H9 (cell line): Measurements from ENCODE around the gene MELK. TPM values are rescaled to one million over a fixed set of nuclear protein-coding genes. Genes with fewer than 3 reads are reported as not detected.

Experiments
- DNase-seq: peaks from one replicate; pipeline ENCODE4 v3.0.0-alpha.2; 2017
- H2AFZ ChIP-seq: one replicate; pipeline ENCODE4 v1.6.1; 2013; ENCODE audit warnings: mild to moderate bottlenecking, low read length, control low read depth, moderate library complexity
- H2AK5ac ChIP-seq: 2 replicates; pipeline ENCODE4 v1.6.1; 2013; ENCODE audit warnings: low read length, control low read depth, mixed read lengths; ENCODE audit not compliant: insufficient read length
- H2BK120ac ChIP-seq: one replicate; pipeline ENCODE4 v1.6.1; 2013; ENCODE audit warnings: low read depth, mild to moderate bottlenecking, low read length, control low read depth, inconsistent platforms; ENCODE audit not compliant: poor library complexity, severe bottlenecking
- H2BK12ac ChIP-seq: 2 replicates; pipeline ENCODE4 v1.6.1; 2013; ENCODE audit warnings: low read length, control low read depth, mixed read lengths, low read depth; ENCODE audit not compliant: insufficient read length
- H2BK15ac ChIP-seq: 2 replicates; pipeline ENCODE4 v1.6.1; 2013; ENCODE audit warnings: low read depth, low read length, control low read depth
- H2BK20ac ChIP-seq: one replicate; pipeline ENCODE4 v1.6.1; 2013; ENCODE audit warnings: low read depth, mild to moderate bottlenecking, low read length, control low read depth, inconsistent platforms; ENCODE audit not compliant: poor library complexity, severe bottlenecking
- H2BK5ac ChIP-seq: 2 replicates; pipeline ENCODE4 v1.6.1; 2013; ENCODE audit warnings: low read length, control low read depth, mixed read lengths; ENCODE audit not compliant: insufficient read length
- H3K14ac ChIP-seq: 2 replicates; pipeline ENCODE4 v1.6.1; 2013; ENCODE audit warnings: low read length, control low read depth; ENCODE audit not compliant: insufficient read depth
- H3K18ac ChIP-seq: 2 replicates; pipeline ENCODE4 v1.6.1; 2013; ENCODE audit warnings: low read depth, mild to moderate bottlenecking, mixed read lengths, low read length, control low read depth; ENCODE audit not compliant: insufficient read length
- H3K23ac ChIP-seq: 2 replicates; pipeline ENCODE4 v1.6.1; 2013; ENCODE audit warnings: low read length, control low read depth, mixed read lengths, low read depth; ENCODE audit not compliant: insufficient read length
- H3K23me2 ChIP-seq: 2 replicates; pipeline ENCODE4 v1.6.1; 2013; ENCODE audit warnings: low read depth, mild to moderate bottlenecking, mixed read lengths, low read length, control low read depth; ENCODE audit not compliant: insufficient read length, poor library complexity, severe bottlenecking
- H3K27ac ChIP-seq: 2 replicates; pipeline ENCODE4 v1.5.1; 2013; ENCODE audit warnings: low read length, control low read depth, mixed read lengths, low read depth; ENCODE audit not compliant: insufficient read length
- H3K27me3 ChIP-seq: 2 replicates; pipeline ENCODE4 v1.6.1; 2013; ENCODE audit warnings: low read length, control low read depth, inconsistent platforms; ENCODE audit not compliant: insufficient read depth
- H3K4ac ChIP-seq: 2 replicates; pipeline ENCODE4 v1.6.1; 2013; ENCODE audit warnings: low read depth, mild to moderate bottlenecking, control low read depth, inconsistent platforms, low read length, moderate library complexity
- H3K4me1 ChIP-seq: 2 replicates; pipeline ENCODE4 v1.6.1; 2013; ENCODE audit warnings: low read length, control low read depth, inconsistent platforms; ENCODE audit not compliant: insufficient read depth
- H3K4me2 ChIP-seq: 2 replicates; pipeline ENCODE4 v1.6.1; 2013; ENCODE audit warnings: low read length, control low read depth, mixed read lengths; ENCODE audit not compliant: insufficient read length, insufficient read depth
- H3K56ac ChIP-seq: 2 replicates; pipeline ENCODE4 v1.6.1; 2013; ENCODE audit warnings: low read depth, mild to moderate bottlenecking, mixed read lengths, low read length, control low read depth; ENCODE audit not compliant: insufficient read length
- H3K79me1 ChIP-seq: 2 replicates; pipeline ENCODE4 v1.6.1; 2013; ENCODE audit warnings: low read depth, mild to moderate bottlenecking, moderate library complexity, low read length, control low read depth, inconsistent platforms; ENCODE audit not compliant: insufficient read depth, poor library complexity, severe bottlenecking
- H3K79me2 ChIP-seq: 2 replicates; pipeline ENCODE4 v1.6.1; 2013; ENCODE audit warnings: low read length, control low read depth, inconsistent platforms; ENCODE audit not compliant: insufficient read depth
- H3K9ac ChIP-seq: 2 replicates; pipeline ENCODE4 v1.6.1; 2013; ENCODE audit warnings: low read length, control low read depth, mixed read lengths; ENCODE audit not compliant: insufficient read length; ENCODE audit errors: extremely low read depth
- H3K9me3 ChIP-seq: one replicate; pipeline ENCODE4 v1.6.1; 2013; ENCODE audit warnings: low read depth, low read length, inconsistent platforms; ENCODE audit not compliant: control insufficient read depth
- H3T11ph ChIP-seq: one replicate; pipeline ENCODE4 v1.6.1; 2013; ENCODE audit warnings: mild to moderate bottlenecking, low read length, control low read depth, inconsistent platforms
- H4K20me1 ChIP-seq: one replicate; pipeline ENCODE4 v1.6.1; 2013; ENCODE audit not compliant: control insufficient read depth, insufficient read length, insufficient read depth
- H4K5ac ChIP-seq: 2 replicates; pipeline ENCODE4 v1.6.1; 2013; ENCODE audit warnings: low read depth, mild to moderate bottlenecking, mixed read lengths, low read length, control low read depth; ENCODE audit not compliant: insufficient read length
- H4K8ac ChIP-seq: replicated peaks from 2 replicates; pipeline ENCODE4 v1.6.1; 2013; ENCODE audit warnings: low read length, control low read depth, mixed read lengths, low read depth; ENCODE audit not compliant: insufficient read length
- H4K91ac ChIP-seq: 2 replicates; pipeline ENCODE4 v1.6.1; 2013; ENCODE audit warnings: low read depth, mild to moderate bottlenecking, moderate library complexity, mixed read lengths, low read length, control low read depth; ENCODE audit not compliant: insufficient read length
- H3K27ac Mint-ChIP-seq, 3 experiments: 2 replicates in 2 of 3; 3 replicates in 1 of 3; pipeline ENCODE4 v1.8.0; 2020 to 2021; ENCODE audit warnings: mixed read lengths in 3 of 3, mild to moderate bottlenecking in 1 of 3, moderate library complexity in 1 of 3
- H3K27me3 Mint-ChIP-seq: 2 replicates; pipeline ENCODE4 v1.8.0; 2021; ENCODE audit warnings: low read depth, mild to moderate bottlenecking, moderate library complexity, mixed read lengths
- H3K36me3 Mint-ChIP-seq, 3 experiments: 2 replicates in 2 of 3; 3 replicates in 1 of 3; pipeline ENCODE4 v1.8.0; 2020 to 2021; ENCODE audit warnings: low read depth in 3 of 3, mixed read lengths in 3 of 3; ENCODE audit not compliant: insufficient read depth in 1 of 3
- H3K4me1 Mint-ChIP-seq, 2 experiments: 2 replicates each; pipeline ENCODE4 v1.8.0; 2020; ENCODE audit warnings: mixed read lengths in 2 of 2
- H3K4me3 Mint-ChIP-seq, 2 experiments: 2 replicates in 1 of 2; 3 replicates in 1 of 2; pipeline ENCODE4 v1.8.0; 2020 to 2021; ENCODE audit warnings: mild to moderate bottlenecking in 2 of 2, mixed read lengths in 2 of 2, moderate library complexity in 1 of 2
- H3K9me3 Mint-ChIP-seq, 2 experiments: 2 replicates in 1 of 2; 3 replicates in 1 of 2; pipeline ENCODE4 v1.8.0; 2020; ENCODE audit warnings: mild to moderate bottlenecking in 2 of 2, mixed read lengths in 2 of 2, moderate library complexity in 1 of 2
- WGBS: extraction: QIAGEN DNeasy Blood & Tissue Kit; methylation state at CpG from one replicate; pipeline ENCODE4 v1.1.7; 2013; ENCODE audit warnings: missing lambda C conversion rate, low lambda C conversion rate, mixed read lengths; ENCODE audit not compliant: insufficient read length; ENCODE audit errors: extremely low coverage; 5-methylcytosine and 5-hydroxymethylcytosine counted together
- total RNA-seq: library from RNA; stranded (reverse); gene quantifications from 2 replicates; pipeline ENCODE4 v1.2.1, GENCODE V29; 2021
- TF ChIP-seq, protein P1 (sequence below): fragments of 200-600 bp; sonication (generic); conservative IDR thresholded peaks from 3 replicates; pipeline ENCODE4 v1.8.0; 2021; ENCODE audit warnings: antibody characterized with exemption, mild to moderate bottlenecking

The MELK gene
- total RNA-seq, 1 experiment from 2014 or later, result 43.6 TPM

DNA sequence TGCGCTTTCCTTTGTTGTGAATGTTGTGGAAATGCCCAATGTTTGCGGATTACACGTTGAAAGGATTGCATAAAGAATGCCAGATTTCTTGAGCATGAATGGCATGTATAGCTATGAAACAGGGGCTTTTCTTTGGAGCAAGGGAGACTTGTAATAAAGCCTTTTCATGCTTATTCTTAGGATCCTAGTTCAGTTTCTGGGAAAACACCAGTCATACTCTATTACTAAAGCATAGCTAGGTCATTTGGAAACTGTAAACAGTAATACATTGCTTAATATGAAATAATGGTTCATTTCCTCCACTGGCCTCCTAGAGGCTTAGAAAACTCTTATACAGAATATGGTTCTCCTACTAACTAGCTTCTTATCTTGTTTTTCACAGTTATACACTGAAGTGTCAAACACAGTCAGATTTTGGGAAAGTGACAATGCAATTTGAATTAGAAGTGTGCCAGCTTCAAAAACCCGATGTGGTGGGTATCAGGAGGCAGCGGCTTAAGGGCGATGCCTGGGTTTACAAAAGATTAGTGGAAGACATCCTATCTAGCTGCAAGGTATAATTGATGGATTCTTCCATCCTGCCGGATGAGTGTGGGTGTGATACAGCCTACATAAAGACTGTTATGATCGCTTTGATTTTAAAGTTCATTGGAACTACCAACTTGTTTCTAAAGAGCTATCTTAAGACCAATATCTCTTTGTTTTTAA, 104.2 kb downstream of the MELK start:
- Mint-ChIP-seq H3K4me3 (no peak overlapping the region), H3K27me3 (no peaks in the 10 kb centered on the region), H3K4me1 (no peaks in the 10 kb centered on the region), H3K9me3 (peaks cover 8% of the 10 kb centered on the region in 2 experiments; a peak in 4 of 5 replicates), H3K36me3 (peaks cover 35 to 64% (median 64%) of the 10 kb centered on the region in 3 experiments), H3K27ac (no peak overlapping the region)
- H4K8ac ChIP-seq, result no peak overlapping the region
- no CpG with 5 or more reads among the region's 8 CpGs for WGBS
- no peak overlapping the region for H3K56ac ChIP-seq
- no peak overlapping the region for H2BK5ac ChIP-seq
- H4K20me1 ChIP-seq, result no peaks in the 10 kb centered on the region
- no peak overlapping the region for H3K27ac ChIP-seq
- TF ChIP-seq, protein P1, sequence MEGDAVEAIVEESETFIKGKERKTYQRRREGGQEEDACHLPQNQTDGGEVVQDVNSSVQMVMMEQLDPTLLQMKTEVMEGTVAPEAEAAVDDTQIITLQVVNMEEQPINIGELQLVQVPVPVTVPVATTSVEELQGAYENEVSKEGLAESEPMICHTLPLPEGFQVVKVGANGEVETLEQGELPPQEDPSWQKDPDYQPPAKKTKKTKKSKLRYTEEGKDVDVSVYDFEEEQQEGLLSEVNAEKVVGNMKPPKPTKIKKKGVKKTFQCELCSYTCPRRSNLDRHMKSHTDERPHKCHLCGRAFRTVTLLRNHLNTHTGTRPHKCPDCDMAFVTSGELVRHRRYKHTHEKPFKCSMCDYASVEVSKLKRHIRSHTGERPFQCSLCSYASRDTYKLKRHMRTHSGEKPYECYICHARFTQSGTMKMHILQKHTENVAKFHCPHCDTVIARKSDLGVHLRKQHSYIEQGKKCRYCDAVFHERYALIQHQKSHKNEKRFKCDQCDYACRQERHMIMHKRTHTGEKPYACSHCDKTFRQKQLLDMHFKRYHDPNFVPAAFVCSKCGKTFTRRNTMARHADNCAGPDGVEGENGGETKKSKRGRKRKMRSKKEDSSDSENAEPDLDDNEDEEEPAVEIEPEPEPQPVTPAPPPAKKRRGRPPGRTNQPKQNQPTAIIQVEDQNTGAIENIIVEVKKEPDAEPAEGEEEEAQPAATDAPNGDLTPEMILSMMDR, result no peak
- no peak overlapping the region for H3K4ac ChIP-seq
- no peaks in the 10 kb centered on the region for H3K9me3 ChIP-seq
- H3K23ac ChIP-seq, result no peak overlapping the region
- H2AK5ac ChIP-seq, result no peak overlapping the region
- no peak overlapping the region for H4K91ac ChIP-seq
- no peak overlapping the region for H2BK20ac ChIP-seq
- H4K5ac ChIP-seq, result no peak overlapping the region
- no peaks in the 10 kb centered on the region for H3K79me1 ChIP-seq
- H3K14ac ChIP-seq, result no peak overlapping the region
- H3K23me2 ChIP-seq, result no peaks in the 10 kb centered on the region
- H3K27me3 ChIP-seq, result no peaks in the 10 kb centered on the region
- H3K4me2 ChIP-seq, result no peak overlapping the region
- H3K9ac ChIP-seq, result no peak overlapping the region
- no peaks in the 10 kb centered on the region for H3K79me2 ChIP-seq
- H2BK12ac ChIP-seq, result no peak overlapping the region
- no peak overlapping the region for H2AFZ ChIP-seq
- no peak overlapping the region for H3K18ac ChIP-seq
- no peak for DNase-seq
- no peaks in the 10 kb centered on the region for H3K4me1 ChIP-seq
- no peak overlapping the region for H2BK120ac ChIP-seq
- no peak overlapping the region for H3T11ph ChIP-seq
- no peak overlapping the region for H2BK15ac ChIP-seq
